SK-N-MC (cell line): ENCODE measurements around the gene ANKRD34B.

Experiments used
- EZH2 ChIP-seq: fragments of 200-600 bp; sonication (generic); IDR thresholded peaks from one replicate; pipeline ENCODE4 v1.6.1; 2017; ENCODE audit warnings: antibody characterized with exemption
- FOXP2 ChIP-seq: optimal IDR thresholded peaks from 2 replicates; pipeline ENCODE3; 2011; ENCODE audit warnings: mild to moderate bottlenecking, moderate library complexity; ENCODE audit not compliant: insufficient read depth; ENCODE audit errors: extremely low read length, control extremely low read depth
- POLR2AphosphoS5 ChIP-seq: IDR thresholded peaks from 2 replicates; pipeline ENCODE4 v1.6.1; 2012; ENCODE audit warnings: mild to moderate bottlenecking, low read depth, low read length, borderline replicate concordance

DNA sequence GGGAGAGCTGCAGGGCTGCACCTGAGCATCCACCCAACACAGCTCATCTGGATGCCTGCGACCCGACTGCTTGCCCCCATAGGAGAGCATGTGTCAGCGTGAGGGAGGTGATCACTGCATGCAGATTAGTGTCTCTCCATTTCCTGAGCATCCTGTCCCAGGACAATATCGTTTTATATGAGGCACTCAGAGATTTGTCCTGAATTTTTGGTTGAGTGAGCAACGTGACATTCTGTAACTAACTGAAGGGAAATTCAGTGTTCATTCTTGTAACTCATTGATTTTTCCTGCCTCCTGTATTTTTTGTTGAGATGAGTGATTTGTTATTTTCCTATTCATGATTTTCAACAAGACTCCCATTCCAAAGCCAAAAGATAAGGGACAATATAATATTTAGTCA is 20.7 kb upstream of the ANKRD34B start:
- TF ChIP-seq EZH2 (no peak), POLR2AphosphoS5 (no peak), FOXP2 (no peak)
